ENCODE measurements around the gene PRR3.

The PRR3 gene

DNA sequence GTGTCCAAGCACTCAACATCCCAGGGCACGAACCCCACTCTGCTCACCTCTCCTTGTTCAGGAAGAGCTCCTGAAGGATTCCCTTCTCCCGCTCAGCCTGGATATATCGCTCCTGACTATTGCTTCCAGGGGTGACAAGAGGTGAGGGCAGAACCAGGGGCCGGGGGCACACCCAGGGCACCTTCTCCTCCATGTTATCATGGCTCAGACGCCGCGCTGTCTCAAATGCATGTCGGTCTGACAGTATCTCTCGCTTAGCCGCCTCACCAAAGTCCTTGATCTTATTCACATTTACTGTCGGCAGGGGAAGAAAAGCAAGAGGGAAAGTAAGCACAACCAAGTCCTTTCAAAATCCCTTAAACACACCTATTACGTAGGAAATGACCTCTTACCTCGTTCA lies 46.9 kb downstream of the PRR3 start:
- no peak for DNase-seq
- H3K27me3 Mint-ChIP-seq (ENCODE audit: low read depth, poor library complexity) = no peaks in the 10 kb centered on the region
- no peaks in the 10 kb centered on the region for H3K9me3 Mint-ChIP-seq
- peaks cover 82% of the 10 kb centered on the region for H3K36me3 Mint-ChIP-seq (ENCODE audit: low read depth)
- no peak overlapping the region for H3K27ac Mint-ChIP-seq
- no peak overlapping the region for H3K4me3 Mint-ChIP-seq
- TF ChIP-seq, protein P1, sequence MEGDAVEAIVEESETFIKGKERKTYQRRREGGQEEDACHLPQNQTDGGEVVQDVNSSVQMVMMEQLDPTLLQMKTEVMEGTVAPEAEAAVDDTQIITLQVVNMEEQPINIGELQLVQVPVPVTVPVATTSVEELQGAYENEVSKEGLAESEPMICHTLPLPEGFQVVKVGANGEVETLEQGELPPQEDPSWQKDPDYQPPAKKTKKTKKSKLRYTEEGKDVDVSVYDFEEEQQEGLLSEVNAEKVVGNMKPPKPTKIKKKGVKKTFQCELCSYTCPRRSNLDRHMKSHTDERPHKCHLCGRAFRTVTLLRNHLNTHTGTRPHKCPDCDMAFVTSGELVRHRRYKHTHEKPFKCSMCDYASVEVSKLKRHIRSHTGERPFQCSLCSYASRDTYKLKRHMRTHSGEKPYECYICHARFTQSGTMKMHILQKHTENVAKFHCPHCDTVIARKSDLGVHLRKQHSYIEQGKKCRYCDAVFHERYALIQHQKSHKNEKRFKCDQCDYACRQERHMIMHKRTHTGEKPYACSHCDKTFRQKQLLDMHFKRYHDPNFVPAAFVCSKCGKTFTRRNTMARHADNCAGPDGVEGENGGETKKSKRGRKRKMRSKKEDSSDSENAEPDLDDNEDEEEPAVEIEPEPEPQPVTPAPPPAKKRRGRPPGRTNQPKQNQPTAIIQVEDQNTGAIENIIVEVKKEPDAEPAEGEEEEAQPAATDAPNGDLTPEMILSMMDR (IDR thresholded peaks at IDR 0.05) = no peak
- peaks cover 5% of the 10 kb centered on the region for H3K4me1 Mint-ChIP-seq

GRCh38 chr6:30610065-30610464 lies 53.0 kb downstream of the PRR3 start:
- Mint-ChIP-seq H3K27me3 (ENCODE audit: low read depth, poor library complexity) (peaks cover under 1% of the 10 kb centered on the region), H3K4me1 (peaks cover 64% of the 10 kb centered on the region), H3K27ac (peak overlapping the region; percentile 43), H3K9me3 (no peaks in the 10 kb centered on the region), H3K36me3 (ENCODE audit: low read depth) (peaks cover 64% of the 10 kb centered on the region), H3K4me3 (no peak overlapping the region)
- TF ChIP-seq, protein P1 (IDR thresholded peaks at IDR 0.05) = no peak
- no peak for DNase-seq

DNA sequence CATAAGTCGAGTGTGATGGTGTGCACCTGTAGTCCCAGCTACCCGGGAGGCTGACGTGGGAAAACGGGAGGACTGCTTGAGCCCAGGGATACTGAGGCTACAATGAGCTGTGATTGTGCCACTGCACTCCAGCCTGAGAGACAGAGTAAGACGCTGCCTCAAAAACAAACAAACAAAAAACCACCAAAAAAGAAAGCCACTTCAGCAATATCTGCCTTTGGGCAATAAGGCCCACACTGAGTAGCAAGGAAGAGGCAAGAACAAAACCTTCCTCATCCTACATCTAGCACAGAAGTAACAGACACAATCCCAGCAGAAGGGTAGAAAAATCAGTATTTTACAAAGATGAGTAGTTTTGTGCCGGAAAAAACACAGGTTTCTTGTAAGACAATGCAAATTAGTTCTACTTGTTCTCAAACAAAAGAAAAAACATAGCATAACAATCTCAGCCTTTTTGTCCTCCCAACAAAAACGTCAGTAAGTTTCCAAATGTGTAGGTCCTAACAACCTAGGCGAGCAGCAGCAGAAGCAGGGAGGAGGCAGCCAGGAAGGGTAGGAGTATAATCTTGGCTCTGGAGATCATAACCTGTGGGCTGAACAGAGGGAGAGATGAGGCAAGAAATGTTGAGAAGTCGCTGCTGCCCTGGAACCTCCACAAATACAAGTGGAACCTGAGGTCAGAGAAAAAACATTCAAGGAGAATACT lies 54.2 kb downstream of the PRR3 start:
- peaks cover 64% of the 10 kb centered on the region for H3K36me3 Mint-ChIP-seq (ENCODE audit: low read depth)
- TF ChIP-seq, protein P1 (IDR thresholded peaks at IDR 0.05) = no peak
- no peak for DNase-seq
- peak overlapping the region; percentile 63 for H3K27ac Mint-ChIP-seq
- H3K4me1 Mint-ChIP-seq = peaks cover 74% of the 10 kb centered on the region
- H3K4me3 Mint-ChIP-seq = no peak overlapping the region
- no peaks in the 10 kb centered on the region for H3K9me3 Mint-ChIP-seq
- H3K27me3 Mint-ChIP-seq (ENCODE audit: low read depth, poor library complexity) = peaks cover 4% of the 10 kb centered on the region

DNA sequence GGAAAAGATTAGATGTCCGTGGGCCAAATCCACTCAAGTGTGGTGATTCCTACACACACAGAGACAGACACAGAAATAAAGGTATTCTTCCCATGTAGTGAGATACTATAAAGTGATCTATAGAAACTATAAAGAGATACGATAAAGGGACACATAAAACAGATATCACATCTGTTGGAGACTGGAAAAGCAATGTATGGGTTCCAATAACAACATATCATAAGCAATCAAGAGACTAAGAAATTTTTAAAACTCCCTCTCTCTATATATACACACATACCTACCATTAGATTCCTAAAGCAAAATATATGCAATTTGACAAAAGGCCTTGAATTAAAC lies 54.7 kb downstream of the PRR3 start:
- H3K27me3 Mint-ChIP-seq (ENCODE audit: low read depth, poor library complexity) = peaks cover 9% of the 10 kb centered on the region
- peak overlapping the region; percentile 33 for H3K27ac Mint-ChIP-seq
- no peaks in the 10 kb centered on the region for H3K9me3 Mint-ChIP-seq
- peaks cover 76% of the 10 kb centered on the region for H3K4me1 Mint-ChIP-seq
- H3K36me3 Mint-ChIP-seq (ENCODE audit: low read depth) = peaks cover 64% of the 10 kb centered on the region
- TF ChIP-seq, protein P1 (IDR thresholded peaks at IDR 0.05) = no peak
- H3K4me3 Mint-ChIP-seq = peak overlapping the region; percentile 10
- DNase-seq = no peak

DNA sequence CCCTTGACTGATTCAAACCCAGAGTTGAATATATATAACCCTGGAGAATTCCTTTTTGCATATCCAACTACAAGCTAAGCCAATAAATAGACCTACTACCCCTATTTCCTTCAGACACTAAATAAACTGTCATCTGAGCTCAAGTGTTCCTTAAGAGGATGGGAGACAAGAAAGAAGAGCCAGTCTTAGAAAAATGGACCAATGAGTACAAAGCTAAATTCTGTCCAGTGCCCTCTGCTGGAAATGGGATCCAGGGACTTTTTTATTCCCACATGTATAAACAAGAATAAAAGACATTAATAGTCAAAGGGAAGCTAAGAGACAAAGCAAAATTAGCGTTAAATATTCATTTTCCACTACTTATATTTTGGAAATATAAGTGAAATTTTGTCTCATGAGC lies 55.1 kb downstream of the PRR3 start:
- Mint-ChIP-seq H3K27me3 (ENCODE audit: low read depth, poor library complexity) (peaks cover 11% of the 10 kb centered on the region), H3K4me1 (peaks cover 79% of the 10 kb centered on the region), H3K36me3 (ENCODE audit: low read depth) (peaks cover 64% of the 10 kb centered on the region), H3K27ac (no peak overlapping the region), H3K9me3 (no peaks in the 10 kb centered on the region), H3K4me3 (peak overlapping the region; percentile 10)
- DNase-seq = no peak
- TF ChIP-seq, protein P1 (IDR thresholded peaks at IDR 0.05) = no peak

- peak overlapping the region; percentile 58 for H3K27ac Mint-ChIP-seq
- peaks cover 11% of the 10 kb centered on the region for H3K27me3 Mint-ChIP-seq (ENCODE audit: low read depth, poor library complexity)
- peaks cover 59% of the 10 kb centered on the region for H3K36me3 Mint-ChIP-seq (ENCODE audit: low read depth)
- H3K9me3 Mint-ChIP-seq = no peaks in the 10 kb centered on the region
- H3K4me1 Mint-ChIP-seq = peaks cover 80% of the 10 kb centered on the region
- peak overlapping the region; percentile 100 for H3K4me3 Mint-ChIP-seq
- DNase-seq = peak; percentile 18
- TF ChIP-seq, protein P1 (IDR thresholded peaks at IDR 0.05) = no peak
Observed at GRCh38 chr6:30612687-30613248, 55.7 kb downstream of the PRR3 start.
